AG04450 (cell line): ENCODE measurements around the gene PPME1. TPM values are rescaled to one million over a fixed set of nuclear protein-coding genes. Genes with fewer than 3 reads are reported as not detected.

Experiments
- CTCF ChIA-PET: fragments of 300-600, 350-600 bp; formaldehyde crosslinking; extraction: SDS; loops from one replicate; lab custom pipeline; 2022; ENCODE audit warnings: antibody characterized with exemption, inconsistent platforms; lab: Charles Lee
- POLR2A ChIA-PET: fragments of 350-600 bp; formaldehyde crosslinking; extraction: SDS; loops from one replicate; lab custom pipeline; 2021; ENCODE audit warnings: antibody characterized with exemption, inconsistent platforms; lab: Yijun Ruan, JAX
- DNase-seq: peaks from one replicate; pipeline ENCODE4 v3.0.0-alpha.2; 2011; ENCODE audit warnings: low read depth, low spot score
- H3K27ac ChIP-seq: one replicate; pipeline ENCODE4 v1.5.1; 2012; ENCODE audit warnings: low read depth, low read length, control low read depth
- H3K27me3 ChIP-seq: one replicate; pipeline ENCODE4 v1.6.0; 2012; ENCODE audit warnings: low read length; ENCODE audit not compliant: control insufficient read depth, insufficient read depth
- H3K4me3 ChIP-seq: 2 replicates; pipeline ENCODE4 v1.5.1; 2011; ENCODE audit warnings: mild to moderate bottlenecking, low read depth, low read length, control low read depth
- H3K9me3 ChIP-seq: 2 replicates; pipeline ENCODE4 v1.5.1; 2012; ENCODE audit warnings: low read length; ENCODE audit not compliant: control insufficient read depth, insufficient read depth
- CTCF ChIP-seq: IDR thresholded peaks from 2 replicates; pipeline ENCODE4 v1.5.1; 2011; ENCODE audit warnings: low read depth, low read length, control low read depth, inconsistent platforms
- polyA plus RNA-seq: library from polyadenylated mRNA; depleted of rRNA; stranded (reverse); fragments of >200 nt; gene quantifications from 2 replicates; pipeline ENCODE4 v1.2.3, GENCODE V29; 2011

The PPME1 gene
- polyA plus RNA-seq, 1 experiment = 59.6 TPM

GRCh38 chr11:74233683-74234082, 62.6 kb downstream of the PPME1 start:
- CTCF ChIA-PET = no interaction called here
- TF ChIP-seq CTCF = no peak
- H3K9me3 ChIP-seq = no peaks in the 10 kb centered on the region
- POLR2A ChIA-PET = no interaction called here
- H3K27me3 ChIP-seq = no peaks in the 10 kb centered on the region
- no peak overlapping the region for H3K4me3 ChIP-seq
- DNase-seq = no peak
- no peak overlapping the region for H3K27ac ChIP-seq

- TF ChIP-seq CTCF = no peak
- ChIA-PET POLR2A (no interaction called here), CTCF (no interaction called here)
- DNase-seq = no peak
- H3K4me3 ChIP-seq = no peak overlapping the region
- H3K27ac ChIP-seq = no peak overlapping the region
- no peaks in the 10 kb centered on the region for H3K27me3 ChIP-seq
- H3K9me3 ChIP-seq = no peaks in the 10 kb centered on the region
Observed at GRCh38 chr11:74235121-74235520, 64.0 kb downstream of the PPME1 start.

GRCh38 chr11:74237541-74237940, 66.5 kb downstream of the PPME1 start:
- POLR2A ChIA-PET = no interaction called here
- no peaks in the 10 kb centered on the region for H3K27me3 ChIP-seq
- no peak overlapping the region for H3K4me3 ChIP-seq
- CTCF ChIA-PET = interaction anchor here (1.1 kb wide), 1 partner anchor 17 kb away, joined by 3 read pairs; no protein-coding TSS in a partner anchor
- no peak for TF ChIP-seq CTCF
- DNase-seq = no peak
- no peak overlapping the region for H3K27ac ChIP-seq
- no peaks in the 10 kb centered on the region for H3K9me3 ChIP-seq

GRCh38 chr11:74238243-74238642, 67.2 kb downstream of the PPME1 start:
- CTCF ChIA-PET = no interaction called here

GRCh38 chr11:74248469-74248868, 77.4 kb downstream of the PPME1 start:
- no peak for TF ChIP-seq CTCF
- Histone ChIP-seq H3K9me3 (no peaks in the 10 kb centered on the region), H3K27ac (no peak overlapping the region), H3K4me3 (no peak overlapping the region), H3K27me3 (no peaks in the 10 kb centered on the region)
- DNase-seq = no peak
- POLR2A ChIA-PET = no interaction called here
- CTCF ChIA-PET = no interaction called here

More at GRCh38 chr11:74238243-74238642, 67.2 kb downstream of the PPME1 start:
- Histone ChIP-seq H3K9me3 (no peaks in the 10 kb centered on the region), H3K27ac (no peak overlapping the region), H3K27me3 (no peaks in the 10 kb centered on the region), H3K4me3 (no peak overlapping the region)
- POLR2A ChIA-PET = interaction anchor here (0.6 kb wide), 1 partner anchor 68 kb away, joined by 4 read pairs; no protein-coding TSS in a partner anchor
- no peak for DNase-seq
- TF ChIP-seq CTCF = no peak
